T-helper 22 cell (primary cell): ENCODE results near the gene CHMP5.

Experiments used
- DNase-seq: peaks from one replicate; pipeline ENCODE4 v3.0.0-alpha.2; 2020; ENCODE audit warnings: low read depth

The CHMP5 gene

GRCh38 chr9:33244137-33244784 is 20.6 kb upstream of the CHMP5 start:
- no peak for DNase-seq

- DNase-seq = no peak
Measured at GRCh38 chr9:33245341-33245740, 19.5 kb upstream of the CHMP5 start.

GRCh38 chr9:33246269-33246860 is 18.5 kb upstream of the CHMP5 start:
- DNase-seq = no peak

- no peak for DNase-seq
Measured at GRCh38 chr9:33248606-33249005, 16.2 kb upstream of the CHMP5 start.

- no peak for DNase-seq
Measured at GRCh38 chr9:33249087-33249658, 15.7 kb upstream of the CHMP5 start.

GRCh38 chr9:33249983-33250382 is 14.9 kb upstream of the CHMP5 start:
- no peak for DNase-seq

GRCh38 chr9:33250458-33250995 is 14.3 kb upstream of the CHMP5 start:
- DNase-seq = no peak

GRCh38 chr9:33254211-33254610 is 10.6 kb upstream of the CHMP5 start:
- DNase-seq = no peak

- no peak for DNase-seq
Measured at GRCh38 chr9:33255014-33255413, 9.8 kb upstream of the CHMP5 start.

GRCh38 chr9:33255471-33255870 is 9.4 kb upstream of the CHMP5 start:
- DNase-seq = no peak

GRCh38 chr9:33256236-33256635 is 8.6 kb upstream of the CHMP5 start:
- DNase-seq = no peak

- no peak for DNase-seq
Measured at GRCh38 chr9:33257276-33257675, 7.6 kb upstream of the CHMP5 start.

GRCh38 chr9:33260372-33260771 is 4.5 kb upstream of the CHMP5 start:
- DNase-seq = no peak

GRCh38 chr9:33263131-33264002 is 1.5 kb upstream of the CHMP5 start:
- no peak for DNase-seq

- peak; percentile 12 for DNase-seq
Measured at GRCh38 chr9:33264003-33264472, 811 bp upstream of the CHMP5 start.

- DNase-seq = no peak
Measured at GRCh38 chr9:33265211-33265865, 489 bp downstream of the CHMP5 start.

- no peak for DNase-seq
Measured at GRCh38 chr9:33267151-33267767, 2.4 kb downstream of the CHMP5 start.

GRCh38 chr9:33270146-33270545 is 5.3 kb downstream of the CHMP5 start:
- DNase-seq = no peak

GRCh38 chr9:33272061-33272460 is 7.2 kb downstream of the CHMP5 start:
- no peak for DNase-seq

GRCh38 chr9:33273266-33273971 is 8.6 kb downstream of the CHMP5 start:
- no peak for DNase-seq

GRCh38 chr9:33273972-33274328 is 9.1 kb downstream of the CHMP5 start:
- DNase-seq = no peak
